ENCODE data around the gene DNER. TPM values are rescaled to one million over a fixed set of nuclear protein-coding genes. Genes with fewer than 3 reads are reported as not detected.

Gene DNER
- total and polyA plus RNA-seq, 10 of the 15 experiments (the other 5 are each of a cell fraction or from before 2014, with no cell fraction given), result 0.04 to 0.08 (median 0.07) TPM; not detected in 7

- no peak for TF ChIP-seq SREBF2 (IDR thresholded peaks at IDR 0.05; ENCODE audit: low read length)
- TF ChIP-seq ELK1 (IDR thresholded peaks at IDR 0.05; ENCODE audit: low read depth, low read length), result no peak
- no peak for TF ChIP-seq MLLT1 (IDR thresholded peaks at IDR 0.05)
- no peak for TF ChIP-seq RAD51 (IDR thresholded peaks at IDR 0.05)
- no peak for TF ChIP-seq PRDM15 (CRISPR knock-in tag; IDR thresholded peaks at IDR 0.05)
- TF ChIP-seq REST (IDR thresholded peaks at IDR 0.05; ENCODE audit: low read depth, low read length), result no peak
- TF ChIP-seq HDAC6 (IDR thresholded peaks at IDR 0.05; ENCODE audit: unreplicated experiment), result no peak
- TF ChIP-seq NR2C1 (IDR thresholded peaks at IDR 0.05), result no peak
- no peak for TF ChIP-seq CEBPZ (IDR thresholded peaks at IDR 0.05; ENCODE audit: low read depth, low read length)
- no peak for TF ChIP-seq PML (IDR thresholded peaks at IDR 0.05; ENCODE audit: low read length)
These were observed 20.1 kb upstream of the DNER start (continued) for GRCh38 chr2:229734410-229734809.
